ENCODE measurements around the gene CLPSL1. TPM values are rescaled to one million over a fixed set of nuclear protein-coding genes. Genes with fewer than 3 reads are reported as not detected.

CLPSL1 gene
- total and polyA plus RNA-seq, 2 of the 13 experiments (the other 11 are each of a cell fraction or from before 2014, with no cell fraction given), result not detected

GRCh38 chr6:35742842-35743241 is 38.0 kb upstream of the CLPSL1 start (continued):
- TF ChIP-seq ATRX (CRISPR knock-in tag; IDR thresholded peaks at IDR 0.05; ENCODE audit: borderline replicate concordance) (no peak), CHD4 (IDR thresholded peaks at IDR 0.05; ENCODE audit: borderline replicate concordance, low read length) (no peak), IKZF4 (CRISPR knock-in tag; IDR thresholded peaks at IDR 0.05; ENCODE audit: borderline replicate concordance, low read depth, not compliant biosample characterization) (no peak), ZNF329 (CRISPR knock-in tag; IDR thresholded peaks at IDR 0.05; ENCODE audit: low read depth) (no peak), FOXC1 (CRISPR knock-in tag; IDR thresholded peaks at IDR 0.05; ENCODE audit: borderline replicate concordance) (no peak), BCL6 (CRISPR knock-in tag; IDR thresholded peaks at IDR 0.05) (no peak), MAF1 (CRISPR knock-in tag; IDR thresholded peaks at IDR 0.05; ENCODE audit: borderline replicate concordance) (no peak), GTF2F1 (IDR thresholded peaks at IDR 0.05; ENCODE audit: low read length) (no peak), ZBTB14 (CRISPR knock-in tag; IDR thresholded peaks at IDR 0.05) (no peak), ZMAT5 (CRISPR knock-in tag; IDR thresholded peaks at IDR 0.05; ENCODE audit: borderline replicate concordance, low read depth) (no peak), SCMH1 (CRISPR knock-in tag; IDR thresholded peaks at IDR 0.05; ENCODE audit: borderline replicate concordance) (no peak), ETV5 (CRISPR knock-in tag; IDR thresholded peaks at IDR 0.05; ENCODE audit: borderline replicate concordance) (no peak), CENPX (CRISPR knock-in tag; IDR thresholded peaks at IDR 0.05) (no peak), SMAD3 (CRISPR knock-in tag; IDR thresholded peaks at IDR 0.05) (no peak), ZNF562 (CRISPR knock-in tag; IDR thresholded peaks at IDR 0.05; ENCODE audit: borderline replicate concordance) (no peak), ZNF335 (CRISPR knock-in tag; IDR thresholded peaks at IDR 0.05) (no peak), NCOA5 (CRISPR knock-in tag; IDR thresholded peaks at IDR 0.05) (no peak), STAT5B (CRISPR knock-in tag; IDR thresholded peaks at IDR 0.05) (no peak), ZHX2 (IDR thresholded peaks at IDR 0.05; ENCODE audit: low read depth) (no peak), ZHX2 (CRISPR knock-in tag; IDR thresholded peaks at IDR 0.05; ENCODE audit: borderline replicate concordance) (no peak), NFKB2 (CRISPR knock-in tag; IDR thresholded peaks at IDR 0.05; ENCODE audit: borderline replicate concordance) (no peak), NPAS2 (CRISPR knock-in tag; IDR thresholded peaks at IDR 0.05; ENCODE audit: borderline replicate concordance) (no peak)
